Measurements from ENCODE around the gene KAZN.

The KAZN gene

GRCh38 chr1:14634486-14634885, 36.0 kb downstream of the KAZN start:
- TF ChIP-seq NFIC (IDR thresholded peaks at IDR 0.05) (no peak), TEAD4 (IDR thresholded peaks at IDR 0.05) (no peak), ZBTB7A (IDR thresholded peaks at IDR 0.05; ENCODE audit: low read depth) (no peak), CEBPB (IDR thresholded peaks at IDR 0.05) (no peak), TCF12 (IDR thresholded peaks at IDR 0.05; ENCODE audit: low read depth) (no peak), USF1 (IDR thresholded peaks at IDR 0.05) (no peak), FOXM1 (IDR thresholded peaks at IDR 0.05; ENCODE audit: borderline replicate concordance, low read depth) (no peak), CREB1 (IDR thresholded peaks at IDR 0.05; ENCODE audit: low read depth) (no peak), MAX (IDR thresholded peaks at IDR 0.05) (no peak), TAF1 (IDR thresholded peaks at IDR 0.05; ENCODE audit: low read depth) (no peak), EP300 (IDR thresholded peaks at IDR 0.05; ENCODE audit: borderline replicate concordance) (no peak), REST (IDR thresholded peaks at IDR 0.05; ENCODE audit: low read depth) (no peak), RAD21 (IDR thresholded peaks at IDR 0.05; ENCODE audit: low read depth) (no peak), EGR1 (IDR thresholded peaks at IDR 0.05) (no peak), YY1 (IDR thresholded peaks at IDR 0.05; ENCODE audit: low read depth) (no peak)

- no peak for TF ChIP-seq ZBTB7A (IDR thresholded peaks at IDR 0.05; ENCODE audit: low read depth)
- TF ChIP-seq REST (IDR thresholded peaks at IDR 0.05; ENCODE audit: low read depth) = no peak
- TF ChIP-seq USF1 (IDR thresholded peaks at IDR 0.05) = no peak
- TF ChIP-seq TCF12 (IDR thresholded peaks at IDR 0.05; ENCODE audit: low read depth) = no peak
- no peak for TF ChIP-seq CEBPB (IDR thresholded peaks at IDR 0.05)
- no peak for TF ChIP-seq MAX (IDR thresholded peaks at IDR 0.05)
- no peak for TF ChIP-seq FOXM1 (IDR thresholded peaks at IDR 0.05; ENCODE audit: borderline replicate concordance, low read depth)
- no peak for TF ChIP-seq CREB1 (IDR thresholded peaks at IDR 0.05; ENCODE audit: low read depth)
- no peak for TF ChIP-seq NFIC (IDR thresholded peaks at IDR 0.05)
These were observed 36.9 kb downstream of the KAZN start for GRCh38 chr1:14635421-14635820.

GRCh38 chr1:14636897-14637632, 38.6 kb downstream of the KAZN start:
- TF ChIP-seq TEAD4 (IDR thresholded peaks at IDR 0.05) (no peak), ZBTB7A (IDR thresholded peaks at IDR 0.05; ENCODE audit: low read depth) (no peak), EGR1 (IDR thresholded peaks at IDR 0.05) (no peak), USF1 (IDR thresholded peaks at IDR 0.05) (no peak)

- no peak for TF ChIP-seq EGR1 (IDR thresholded peaks at IDR 0.05)
- TF ChIP-seq USF1 (IDR thresholded peaks at IDR 0.05) = no peak
- TF ChIP-seq NFIC (IDR thresholded peaks at IDR 0.05) = no peak
- TF ChIP-seq RAD21 (IDR thresholded peaks at IDR 0.05; ENCODE audit: low read depth) = no peak
- no peak for TF ChIP-seq EP300 (IDR thresholded peaks at IDR 0.05; ENCODE audit: borderline replicate concordance)
- TF ChIP-seq YY1 (IDR thresholded peaks at IDR 0.05; ENCODE audit: low read depth) = no peak
- no peak for TF ChIP-seq TAF1 (IDR thresholded peaks at IDR 0.05; ENCODE audit: low read depth)
- no peak for TF ChIP-seq TEAD4 (IDR thresholded peaks at IDR 0.05)
- TF ChIP-seq FOXM1 (IDR thresholded peaks at IDR 0.05; ENCODE audit: borderline replicate concordance, low read depth) = no peak
- TF ChIP-seq CEBPB (IDR thresholded peaks at IDR 0.05) = no peak
- TF ChIP-seq CREB1 (IDR thresholded peaks at IDR 0.05; ENCODE audit: low read depth) = no peak
- no peak for TF ChIP-seq MAX (IDR thresholded peaks at IDR 0.05)
- no peak for TF ChIP-seq ZBTB7A (IDR thresholded peaks at IDR 0.05; ENCODE audit: low read depth)
- no peak for TF ChIP-seq REST (IDR thresholded peaks at IDR 0.05; ENCODE audit: low read depth)
- no peak for TF ChIP-seq TCF12 (IDR thresholded peaks at IDR 0.05; ENCODE audit: low read depth)
These were observed 41.0 kb downstream of the KAZN start for GRCh38 chr1:14639291-14640050.
